ENCODE data around the gene SBK3.

Gene SBK3

DNA sequence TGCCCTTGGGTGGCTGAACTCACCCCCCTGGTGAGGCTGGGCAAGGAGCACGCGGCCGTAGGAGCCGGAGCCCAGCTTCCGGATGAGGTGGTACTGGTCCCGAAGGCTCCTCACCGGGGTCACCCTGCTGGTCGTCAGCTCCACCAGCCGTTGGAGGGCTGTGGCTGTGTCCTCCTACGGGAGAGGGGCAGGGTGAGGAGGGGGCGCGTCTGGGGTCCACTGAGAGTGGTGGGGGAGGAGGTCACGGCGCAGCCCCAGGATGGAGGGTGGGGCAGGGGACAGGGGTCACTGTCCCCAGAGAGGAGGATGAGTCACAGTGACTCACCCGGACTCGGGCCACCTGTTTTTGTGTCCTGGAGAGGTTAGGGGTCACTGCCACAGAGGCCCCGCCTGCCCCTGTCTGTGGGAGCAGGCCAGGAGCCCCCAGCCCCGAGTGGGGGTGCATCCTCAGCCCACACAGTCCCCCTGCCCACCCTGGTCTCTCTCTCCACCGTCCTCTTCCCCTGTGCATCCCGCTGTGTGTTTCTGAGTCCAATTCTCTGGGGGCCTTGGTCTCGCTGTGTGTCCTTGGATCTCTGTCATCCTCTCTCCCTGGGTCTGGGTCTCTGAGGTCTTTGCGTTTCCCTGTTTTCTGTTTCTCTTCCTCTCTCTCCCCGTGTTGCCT lies 435 bp downstream of the SBK3 start:
- FAIRE-seq: no peak

DNA sequence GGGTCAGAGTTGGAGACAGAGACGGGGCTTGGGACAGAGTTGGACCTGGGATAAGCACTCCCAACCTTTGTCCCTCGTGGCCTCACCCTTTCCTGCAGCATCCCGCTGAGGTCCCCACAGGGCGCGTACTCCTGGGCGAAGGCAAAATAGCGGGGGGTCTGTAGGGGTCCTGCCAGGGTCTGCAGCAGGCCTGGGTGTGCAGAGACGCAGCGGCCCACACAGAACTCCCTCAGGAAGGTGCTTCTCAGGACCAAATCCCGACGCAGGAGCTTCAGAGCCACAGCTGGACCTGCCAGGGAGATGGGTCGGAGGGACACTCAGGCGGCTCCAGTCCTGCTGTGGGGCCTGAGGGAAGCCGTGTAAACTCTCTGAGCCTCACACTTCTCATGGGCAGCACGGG lies 1.3 kb downstream of the SBK3 start:
- no peak for TF ChIP-seq POU2F2 (IDR thresholded peaks at IDR 0.05; ENCODE audit: low read depth, low read length)
- TF ChIP-seq POLR2AphosphoS5 (IDR thresholded peaks at IDR 0.05; ENCODE audit: low read depth, low read length): no peak
- no peak for TF ChIP-seq TAF1 (IDR thresholded peaks at IDR 0.05; ENCODE audit: low read depth, low read length)
- TF ChIP-seq PAX5 (IDR thresholded peaks at IDR 0.05; ENCODE audit: insufficient read depth, low read length, severe bottlenecking): no peak
- no peak for TF ChIP-seq SPI1 (IDR thresholded peaks at IDR 0.05; ENCODE audit: low read depth, low read length)
- no peak for TF ChIP-seq POLR2A (IDR thresholded peaks at IDR 0.05; ENCODE audit: low read depth, low read length)
- FAIRE-seq (no peak), DNase-seq (ENCODE audit: insufficient read length, low spot score) (no peak)

More for the DNA sequence above, 435 bp downstream of the SBK3 start:
- DNase-seq (ENCODE audit: insufficient read length, low spot score): no peak
- TF ChIP-seq POU2F2 (IDR thresholded peaks at IDR 0.05; ENCODE audit: low read depth, low read length): no peak
- TF ChIP-seq SPI1 (IDR thresholded peaks at IDR 0.05; ENCODE audit: low read depth, low read length): no peak
- no peak for TF ChIP-seq POLR2AphosphoS5 (IDR thresholded peaks at IDR 0.05; ENCODE audit: low read depth, low read length)

DNA sequence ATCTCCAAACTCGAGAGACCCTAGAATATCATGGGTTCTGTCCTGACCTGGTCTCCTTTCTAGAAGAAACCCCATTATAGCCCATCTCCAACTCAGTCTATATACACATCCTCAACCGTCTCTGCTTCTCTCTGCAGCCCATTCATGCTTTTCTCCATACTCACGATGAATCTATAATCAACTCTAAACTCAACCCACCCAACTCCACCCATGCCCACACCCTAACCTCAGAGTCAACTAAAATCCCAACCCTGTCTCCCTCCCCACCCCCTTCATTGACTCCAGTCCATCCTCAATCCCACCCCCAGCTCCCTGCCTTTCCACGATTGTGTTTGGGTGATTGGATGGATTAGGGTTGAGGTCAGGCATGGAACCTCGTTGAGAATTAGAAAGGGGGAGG lies 1.8 kb downstream of the SBK3 start:
- TF ChIP-seq POU2F2 (IDR thresholded peaks at IDR 0.05; ENCODE audit: low read depth, low read length) (no peak), SPI1 (IDR thresholded peaks at IDR 0.05; ENCODE audit: low read depth, low read length) (no peak), POLR2AphosphoS5 (IDR thresholded peaks at IDR 0.05; ENCODE audit: low read depth, low read length) (no peak), PAX5 (IDR thresholded peaks at IDR 0.05; ENCODE audit: insufficient read depth, low read length, severe bottlenecking) (no peak), POLR2A (IDR thresholded peaks at IDR 0.05; ENCODE audit: low read depth, low read length) (no peak), TAF1 (IDR thresholded peaks at IDR 0.05; ENCODE audit: low read depth, low read length) (no peak)
- FAIRE-seq: no peak
- DNase-seq (ENCODE audit: insufficient read length, low spot score): no peak

DNA sequence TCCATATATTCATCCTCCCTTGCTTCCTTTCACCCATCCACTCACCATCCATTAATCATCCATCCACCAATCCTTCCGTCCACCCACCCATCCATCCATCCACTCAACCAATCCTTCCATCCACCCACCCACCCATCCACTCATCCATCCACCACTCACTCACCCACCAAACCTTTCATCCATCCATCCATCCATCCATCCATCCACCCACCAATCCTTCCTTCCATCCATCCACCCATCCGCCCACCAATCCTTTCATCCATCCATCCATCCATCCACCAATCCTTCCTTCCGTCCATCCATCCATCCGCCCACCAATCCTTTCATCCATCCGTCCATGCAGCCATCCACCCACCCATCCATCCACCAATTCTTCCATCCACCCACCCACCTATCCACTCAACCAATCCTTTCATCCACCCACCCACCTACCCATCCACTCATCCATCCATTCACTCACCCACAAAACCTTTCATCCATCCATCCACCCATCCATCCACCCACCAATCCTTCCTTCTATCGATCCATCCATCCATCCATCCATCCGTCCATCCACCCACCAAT lies 3.0 kb downstream of the SBK3 start:
- TF ChIP-seq POLR2AphosphoS5 (IDR thresholded peaks at IDR 0.05; ENCODE audit: low read depth, low read length) (no peak), POLR2A (IDR thresholded peaks at IDR 0.05; ENCODE audit: low read depth, low read length) (no peak), POU2F2 (IDR thresholded peaks at IDR 0.05; ENCODE audit: low read depth, low read length) (no peak), PAX5 (IDR thresholded peaks at IDR 0.05; ENCODE audit: insufficient read depth, low read length, severe bottlenecking) (no peak), SPI1 (IDR thresholded peaks at IDR 0.05; ENCODE audit: low read depth, low read length) (no peak), TAF1 (IDR thresholded peaks at IDR 0.05; ENCODE audit: low read depth, low read length) (no peak)
- DNase-seq (ENCODE audit: insufficient read length, low spot score) (no peak), FAIRE-seq (no peak)

DNA sequence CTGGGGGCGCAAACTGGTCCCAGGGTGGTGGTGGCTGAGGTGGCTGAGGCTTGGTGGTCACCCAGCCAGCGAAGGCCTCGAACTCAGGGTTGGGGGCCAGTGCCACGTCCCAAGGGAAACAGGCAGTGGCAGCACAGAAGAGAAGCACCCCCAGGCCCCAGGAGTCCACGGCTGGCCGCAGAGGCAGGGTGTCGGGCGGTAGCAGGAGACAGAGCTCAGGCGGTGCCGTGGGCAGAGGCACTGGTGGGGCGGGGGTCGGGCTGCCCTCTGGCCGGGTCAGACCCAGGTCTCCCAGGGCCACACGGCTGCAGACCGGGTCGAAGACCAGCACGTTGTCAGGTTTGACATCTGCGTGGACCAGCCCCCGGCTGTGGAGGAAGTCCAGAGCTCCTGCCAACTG lies 4.3 kb downstream of the SBK3 start:
- no peak for DNase-seq (ENCODE audit: insufficient read length, low spot score)
- no peak for TF ChIP-seq SPI1 (IDR thresholded peaks at IDR 0.05; ENCODE audit: low read depth, low read length)
- no peak for TF ChIP-seq PAX5 (IDR thresholded peaks at IDR 0.05; ENCODE audit: insufficient read depth, low read length, severe bottlenecking)
- no peak for TF ChIP-seq POLR2A (IDR thresholded peaks at IDR 0.05; ENCODE audit: low read depth, low read length)
- TF ChIP-seq POLR2AphosphoS5 (IDR thresholded peaks at IDR 0.05; ENCODE audit: low read depth, low read length): no peak
- TF ChIP-seq POU2F2 (IDR thresholded peaks at IDR 0.05; ENCODE audit: low read depth, low read length): no peak
- TF ChIP-seq TAF1 (IDR thresholded peaks at IDR 0.05; ENCODE audit: low read depth, low read length): no peak
- FAIRE-seq: no peak

DNA sequence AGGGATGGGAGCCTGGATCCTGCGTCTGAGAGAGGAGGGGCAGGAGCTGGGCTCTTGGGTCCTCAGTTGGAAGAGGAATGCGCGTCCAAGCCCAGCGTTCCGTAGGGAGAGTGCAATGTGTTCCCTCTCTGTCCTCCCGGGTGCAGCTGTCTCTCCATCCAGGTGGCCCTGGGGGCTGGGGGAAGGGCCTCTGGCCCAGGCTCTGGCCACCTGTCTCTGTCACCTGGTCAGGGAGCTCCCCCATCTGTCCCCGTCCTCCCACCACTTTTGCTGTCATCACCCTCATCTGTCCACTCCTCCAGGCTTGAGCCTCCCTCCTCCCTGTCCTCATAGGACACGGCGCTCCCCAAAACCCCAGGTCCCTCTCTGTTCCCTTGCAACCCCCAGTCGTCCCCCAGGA lies 4.7 kb downstream of the SBK3 start:
- no peak for TF ChIP-seq TAF1 (IDR thresholded peaks at IDR 0.05; ENCODE audit: low read depth, low read length)
- TF ChIP-seq SPI1 (IDR thresholded peaks at IDR 0.05; ENCODE audit: low read depth, low read length): no peak
- TF ChIP-seq POLR2A (IDR thresholded peaks at IDR 0.05; ENCODE audit: low read depth, low read length): no peak
- DNase-seq (ENCODE audit: insufficient read length, low spot score) (no peak), FAIRE-seq (no peak)

DNA sequence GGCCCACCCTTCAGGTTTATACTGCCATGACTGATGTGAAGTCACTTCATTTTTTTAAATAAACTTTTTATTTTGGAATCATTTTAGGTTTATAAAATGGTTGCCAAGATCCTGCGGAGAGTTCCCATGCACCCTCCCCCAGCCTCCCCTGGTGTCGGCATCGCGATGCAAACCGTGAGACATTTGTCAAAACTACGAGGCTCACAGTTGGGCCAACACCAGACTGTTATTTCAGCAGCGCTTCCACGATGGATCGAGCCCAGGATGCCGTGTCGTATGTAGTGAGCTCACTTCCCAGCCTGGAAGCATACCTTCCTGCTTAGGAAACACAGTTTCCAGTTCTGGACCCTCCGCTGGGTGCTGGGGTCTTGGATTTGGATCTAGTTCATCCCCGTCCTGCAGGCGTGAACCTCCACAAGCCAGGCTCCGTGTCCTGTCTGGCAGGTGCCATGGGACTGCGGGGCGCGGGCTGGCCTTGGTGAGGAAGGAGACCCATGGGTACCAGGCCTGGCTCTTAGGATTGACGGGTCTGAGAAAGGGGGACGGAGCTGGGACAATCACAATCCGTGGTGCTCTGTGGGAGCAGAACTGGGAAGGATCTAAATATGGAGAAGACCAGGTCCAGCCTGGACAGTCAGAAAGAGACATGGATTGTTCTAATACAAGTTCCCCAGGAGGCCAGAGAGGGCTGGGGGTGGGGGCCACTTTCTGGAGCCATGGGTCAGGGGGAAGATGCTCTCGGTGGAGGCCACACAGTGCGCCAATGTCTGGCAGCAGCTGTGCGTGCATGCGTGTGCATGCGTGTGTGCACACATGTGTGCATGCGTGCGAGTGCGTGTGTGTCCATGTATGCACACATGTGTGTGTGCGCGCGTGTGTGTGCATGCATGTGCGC lies 6.0 kb downstream of the SBK3 start:
- FAIRE-seq: no peak

DNA sequence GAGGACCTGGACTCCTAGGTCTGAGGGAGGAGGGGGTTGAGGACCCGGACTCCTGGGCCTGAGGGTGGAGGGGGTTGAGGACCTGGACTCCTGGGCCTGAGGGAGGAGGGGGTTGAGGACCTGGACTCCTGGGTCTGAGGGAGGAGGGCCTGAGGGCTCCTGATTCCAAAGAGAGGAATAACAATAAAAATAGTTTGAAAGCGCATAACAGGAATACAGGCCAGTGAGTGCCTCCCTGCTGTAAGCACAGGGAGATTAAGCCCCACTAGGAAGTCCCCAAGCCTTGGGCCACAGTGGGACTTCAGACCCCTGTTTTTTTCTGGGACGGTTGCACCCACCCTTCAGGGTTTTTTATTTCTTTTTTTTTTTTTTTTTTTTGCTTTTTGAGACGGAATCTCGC lies 7.2 kb downstream of the SBK3 start:
- TF ChIP-seq POU2F2 (IDR thresholded peaks at IDR 0.05; ENCODE audit: low read depth, low read length) (no peak), POLR2AphosphoS5 (IDR thresholded peaks at IDR 0.05; ENCODE audit: low read depth, low read length) (no peak), TAF1 (IDR thresholded peaks at IDR 0.05; ENCODE audit: low read depth, low read length) (no peak), POLR2A (IDR thresholded peaks at IDR 0.05; ENCODE audit: low read depth, low read length) (no peak), PAX5 (IDR thresholded peaks at IDR 0.05; ENCODE audit: insufficient read depth, low read length, severe bottlenecking) (no peak), SPI1 (IDR thresholded peaks at IDR 0.05; ENCODE audit: low read depth, low read length) (no peak)
- FAIRE-seq: no peak
- no peak for DNase-seq (ENCODE audit: insufficient read length, low spot score)

More for the DNA sequence above, 6.0 kb downstream of the SBK3 start:
- TF ChIP-seq TAF1 (IDR thresholded peaks at IDR 0.05; ENCODE audit: low read depth, low read length) (no peak), PAX5 (IDR thresholded peaks at IDR 0.05; ENCODE audit: insufficient read depth, low read length, severe bottlenecking) (no peak), POLR2A (IDR thresholded peaks at IDR 0.05; ENCODE audit: low read depth, low read length) (no peak), POU2F2 (IDR thresholded peaks at IDR 0.05; ENCODE audit: low read depth, low read length) (no peak), POLR2AphosphoS5 (IDR thresholded peaks at IDR 0.05; ENCODE audit: low read depth, low read length) (no peak), SPI1 (IDR thresholded peaks at IDR 0.05; ENCODE audit: low read depth, low read length) (no peak)
- DNase-seq (ENCODE audit: insufficient read length, low spot score): no peak

DNA sequence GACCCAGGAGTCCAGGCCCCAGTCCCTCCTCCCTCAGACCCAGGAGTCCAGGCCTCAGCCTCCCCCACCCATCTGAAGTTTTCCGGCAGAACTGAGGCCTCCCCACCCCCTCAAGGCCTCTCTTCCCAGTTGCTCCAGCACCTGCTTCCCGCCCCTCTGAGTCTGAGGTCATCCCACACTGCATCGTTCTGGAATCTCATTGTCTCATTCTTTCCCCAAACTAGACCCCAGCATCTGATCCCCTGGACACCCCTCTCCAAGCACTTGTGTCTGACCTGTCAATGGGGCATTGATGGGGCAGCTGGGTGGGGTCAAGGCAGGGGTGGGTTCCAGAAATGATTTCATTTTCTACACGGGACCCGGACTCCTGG lies 7.6 kb downstream of the SBK3 start:
- DNase-seq (ENCODE audit: insufficient read length, low spot score): no peak
- FAIRE-seq: no peak
- TF ChIP-seq POU2F2 (IDR thresholded peaks at IDR 0.05; ENCODE audit: low read depth, low read length): no peak
- no peak for TF ChIP-seq SPI1 (IDR thresholded peaks at IDR 0.05; ENCODE audit: low read depth, low read length)
- no peak for TF ChIP-seq POLR2A (IDR thresholded peaks at IDR 0.05; ENCODE audit: low read depth, low read length)
- no peak for TF ChIP-seq TAF1 (IDR thresholded peaks at IDR 0.05; ENCODE audit: low read depth, low read length)
- no peak for TF ChIP-seq PAX5 (IDR thresholded peaks at IDR 0.05; ENCODE audit: insufficient read depth, low read length, severe bottlenecking)
- TF ChIP-seq POLR2AphosphoS5 (IDR thresholded peaks at IDR 0.05; ENCODE audit: low read depth, low read length): no peak

Data from GM12891 (cell line).